ENCODE measurements around the gene ERFL. TPM values are rescaled to one million over a fixed set of nuclear protein-coding genes. Genes with fewer than 3 reads are reported as not detected.

The ERFL gene
- total and polyA plus RNA-seq, 2 of the 8 experiments (the other 6 are each of a cell fraction or from before 2014, with no cell fraction given): 0.12 TPM; not detected in 1

- TF ChIP-seq CHD7 (IDR thresholded peaks at IDR 0.05; ENCODE audit: insufficient replicate concordance, low read length) (no peak), CEBPB (IDR thresholded peaks at IDR 0.05; ENCODE audit: low read depth, low read length) (no peak), SP2 (IDR thresholded peaks at IDR 0.05; ENCODE audit: low read length) (no peak), CBX5 (IDR thresholded peaks at IDR 0.05; ENCODE audit: low read depth, low read length) (no peak), KDM1A (IDR thresholded peaks at IDR 0.05; ENCODE audit: borderline replicate concordance, low read length) (no peak), KDM5A (IDR thresholded peaks at IDR 0.05; ENCODE audit: low read length) (no peak), EP300 (IDR thresholded peaks at IDR 0.05; ENCODE audit: borderline replicate concordance in 1 of 2, low read depth in 2 of 2, low read length in 2 of 2) (no peak), POLR2A (IDR thresholded peaks at IDR 0.05; ENCODE audit: control extremely low read depth in 1 of 2, low read depth in 2 of 2, low read length in 2 of 2) (no peak), GABPA (IDR thresholded peaks at IDR 0.05; ENCODE audit: borderline replicate concordance, insufficient read depth, low read length) (no peak)
- TF ChIP-seq, protein P1, sequence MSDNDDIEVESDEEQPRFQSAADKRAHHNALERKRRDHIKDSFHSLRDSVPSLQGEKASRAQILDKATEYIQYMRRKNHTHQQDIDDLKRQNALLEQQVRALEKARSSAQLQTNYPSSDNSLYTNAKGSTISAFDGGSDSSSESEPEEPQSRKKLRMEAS (IDR thresholded peaks at IDR 0.05): peak; percentile 22; the same call in 1 of the 2 replicates
Observed at GRCh38 chr19:41957838-41958366, 29.7 kb upstream of the ERFL start (continued).

Measured in H1 (cell line).